ENCODE measurements around the gene GPR132.
A peak's percentile ranks its signal among the peaks of the same experiment; 100 is the strongest.

GPR132 gene

GRCh38 chr14:105019861-105020814 is 45.1 kb downstream of the GPR132 start:
- DNase-seq, result peak; percentile 59

- no peak for DNase-seq
Measured at GRCh38 chr14:105018414-105018813, 46.8 kb downstream of the GPR132 start.

- no peak for DNase-seq
Measured at GRCh38 chr14:105015905-105016304, 49.3 kb downstream of the GPR132 start.

- no peak for DNase-seq
Measured at GRCh38 chr14:105015242-105015641, 50.0 kb downstream of the GPR132 start.

DNA sequence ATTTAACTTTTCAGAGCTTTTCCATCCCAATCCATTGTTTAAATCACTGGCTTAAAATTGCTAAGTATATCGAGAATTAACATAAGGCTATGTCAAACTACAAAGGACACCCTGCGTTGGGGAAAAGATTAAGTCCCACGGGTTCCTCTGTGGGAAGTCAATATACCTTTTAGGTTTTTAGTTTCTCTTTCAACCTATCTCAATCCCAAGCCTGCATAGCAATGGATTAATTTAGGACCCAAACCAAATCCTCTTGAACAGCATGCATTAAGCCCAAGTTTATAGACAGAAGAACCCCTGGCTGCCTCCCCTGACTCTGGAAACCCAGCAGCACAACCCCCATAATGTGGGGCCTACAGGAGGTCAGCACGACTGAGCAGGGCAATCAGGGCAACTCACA is 50.6 kb downstream of the GPR132 start:
- no peak for DNase-seq

GRCh38 chr14:105014032-105014431 is 51.2 kb downstream of the GPR132 start:
- no peak for DNase-seq

DNA sequence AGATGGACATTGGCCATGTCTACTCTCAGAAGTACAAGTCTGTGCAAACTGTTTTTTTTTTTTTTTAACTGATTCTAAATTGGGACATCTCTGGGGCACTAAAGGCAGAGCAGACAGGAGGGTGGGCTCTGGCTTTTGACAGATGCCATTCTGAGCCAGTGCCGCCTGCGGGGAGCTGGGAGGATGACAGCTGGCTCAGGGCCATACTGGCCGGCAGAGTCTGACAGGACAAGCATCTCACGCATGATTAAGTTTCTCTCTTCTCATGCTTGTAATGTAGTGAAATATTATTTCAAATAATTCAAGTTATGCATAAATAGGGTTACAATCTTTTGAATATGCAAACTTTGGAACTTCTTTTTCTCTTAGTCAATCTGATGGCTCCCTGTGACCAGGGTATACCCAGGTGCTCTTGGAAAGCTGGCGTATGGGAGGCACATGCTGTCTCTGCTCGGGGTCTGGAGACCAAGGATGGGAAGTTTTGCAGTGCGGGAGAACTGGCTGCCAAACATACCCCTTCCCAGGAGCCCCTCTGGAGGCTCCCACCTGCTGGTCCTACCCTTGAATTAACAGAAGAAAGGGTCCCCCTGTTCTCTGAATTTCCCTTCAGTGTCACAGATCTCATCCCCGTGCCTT is 52.0 kb downstream of the GPR132 start:
- DNase-seq, result no peak

DNA sequence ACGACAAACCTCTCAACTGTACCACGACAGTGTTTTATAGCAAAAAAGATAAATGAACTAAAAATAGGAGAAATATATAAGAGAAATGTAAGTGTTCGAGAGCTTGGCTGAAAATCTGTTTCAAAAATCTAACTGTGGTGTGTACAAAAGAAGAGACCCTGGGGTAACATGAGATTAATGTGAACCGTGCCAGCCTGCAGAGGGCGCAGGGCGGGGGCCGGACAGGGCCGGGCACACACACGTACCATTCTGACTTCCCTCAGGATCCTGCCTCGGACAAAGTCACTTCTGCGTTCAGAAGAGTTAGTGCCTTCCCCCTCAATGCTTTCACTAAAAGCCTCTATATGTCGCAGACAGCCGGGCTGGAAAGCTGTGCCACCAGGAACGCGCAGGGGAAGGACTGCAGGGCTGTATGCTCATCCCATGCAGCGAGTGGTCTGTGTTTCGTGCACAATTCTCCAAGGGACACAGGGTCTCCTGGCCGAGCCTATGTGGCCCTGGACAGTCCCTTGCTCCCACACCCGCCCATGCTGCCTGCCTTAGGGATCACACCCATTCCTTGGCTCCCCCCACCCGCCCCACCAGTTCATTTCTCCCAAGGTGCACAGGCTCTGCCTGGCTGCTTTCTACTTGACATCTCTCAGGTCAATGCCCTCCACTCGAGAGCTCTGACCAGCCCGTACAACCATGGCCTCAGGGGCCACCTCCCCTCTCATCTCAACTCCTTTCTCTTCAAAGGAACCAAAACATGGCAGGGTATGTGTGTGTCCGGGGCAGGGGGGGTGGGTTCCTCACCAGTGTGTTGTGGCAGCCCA is 52.9 kb downstream of the GPR132 start:
- DNase-seq, result no peak

DNA sequence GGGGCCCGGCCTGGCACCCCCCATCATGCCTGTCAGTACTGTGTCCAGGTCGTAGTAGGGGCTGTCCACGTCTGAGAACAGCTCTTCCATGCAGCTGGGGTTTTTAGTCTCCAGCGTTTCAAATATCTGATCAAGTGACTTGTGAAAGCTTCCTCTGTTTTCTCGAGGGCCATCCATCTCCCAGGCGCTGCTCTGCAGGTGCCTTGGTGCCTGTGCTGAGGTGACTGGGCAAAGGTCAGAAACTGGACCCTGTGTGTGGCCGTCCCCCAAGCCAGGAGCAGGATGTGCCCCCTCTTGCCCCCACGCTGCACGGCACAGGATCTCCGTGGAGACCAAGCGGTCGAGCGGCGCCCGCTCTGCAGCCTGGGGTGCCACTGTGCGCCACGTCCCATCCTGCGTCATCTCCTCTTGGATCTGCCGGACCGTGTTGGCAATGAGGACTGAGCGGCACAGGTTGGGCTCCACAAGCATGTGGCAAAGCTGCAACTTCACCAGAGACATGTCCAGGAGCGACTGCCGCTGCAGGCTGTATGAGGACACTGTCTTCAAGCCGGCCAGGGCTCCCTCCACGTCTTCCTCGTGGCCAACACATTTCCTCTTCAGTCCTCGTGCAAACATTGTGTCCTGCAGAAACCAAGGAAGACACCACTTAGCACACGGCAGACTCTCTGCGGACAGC is 53.8 kb downstream of the GPR132 start:
- DNase-seq, result no peak

DNA sequence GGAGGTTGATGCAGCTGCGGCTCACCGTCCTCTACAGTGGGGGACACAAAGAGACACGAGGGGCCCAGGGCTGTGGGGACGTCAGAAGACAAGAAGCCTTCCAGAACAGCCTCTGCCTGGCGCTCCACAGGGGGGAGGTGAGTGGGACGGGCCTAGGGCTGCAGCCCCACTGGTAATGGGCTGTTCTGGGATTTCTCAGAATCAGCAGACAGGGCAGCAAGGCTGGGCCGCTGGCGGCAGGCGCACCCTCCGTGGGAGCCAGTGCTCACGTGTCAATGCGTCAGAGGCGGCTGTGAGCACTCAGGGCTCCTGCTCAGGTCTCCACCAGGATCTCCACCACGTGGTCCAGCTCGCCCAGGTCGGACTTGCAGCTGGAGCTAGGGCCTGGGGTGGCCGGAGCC is 54.3 kb downstream of the GPR132 start:
- DNase-seq, result no peak

DNA sequence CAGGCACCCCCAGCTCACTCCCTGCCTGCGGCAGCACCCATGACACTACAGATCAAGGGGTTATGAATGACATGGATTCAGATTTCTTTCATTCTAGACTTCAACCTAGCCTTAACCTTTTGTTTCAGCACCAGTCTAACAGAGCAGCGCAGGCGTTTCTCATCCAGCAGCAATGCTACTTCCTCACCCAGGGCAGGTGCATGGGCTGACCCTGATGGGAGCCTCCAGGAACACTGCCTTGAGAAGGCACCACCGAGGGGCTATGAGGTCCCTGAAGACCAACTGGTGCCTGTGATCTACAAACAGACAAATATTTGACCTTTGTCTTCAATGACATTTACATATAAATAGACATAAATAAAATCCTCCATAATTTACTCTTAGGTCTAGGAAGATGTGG is 55.1 kb downstream of the GPR132 start:
- no peak for DNase-seq

DNA sequence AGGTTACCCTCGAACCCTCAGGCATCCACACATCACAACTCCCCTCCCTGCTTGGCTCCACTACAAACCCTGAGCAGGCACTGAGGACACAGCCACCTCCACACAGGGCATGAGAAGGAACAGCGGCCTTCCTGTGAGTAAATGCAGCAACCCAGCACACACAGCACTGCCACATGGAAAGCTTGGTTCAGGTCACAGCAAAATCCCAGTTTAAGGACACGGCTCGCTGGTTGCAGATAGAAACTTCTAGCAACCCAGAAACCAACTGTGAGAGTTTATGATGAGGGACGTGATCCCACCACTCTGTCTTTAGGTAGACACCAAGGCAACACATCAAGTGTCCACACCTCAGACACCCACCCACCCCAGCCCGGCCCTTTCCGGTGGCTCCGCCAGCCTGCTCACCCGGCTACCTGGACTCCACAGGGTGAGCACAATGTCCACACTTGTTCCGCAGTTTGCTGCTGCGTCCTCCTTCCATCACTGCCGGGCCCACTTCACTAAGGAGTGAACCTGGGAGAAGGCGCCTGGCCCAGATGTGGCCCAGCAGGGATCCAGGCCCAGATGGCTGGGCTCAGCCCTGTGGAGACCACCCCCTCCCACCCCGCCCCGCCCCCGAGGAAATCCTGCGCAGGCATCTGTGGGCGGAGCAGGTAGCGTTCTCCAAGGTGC is 57.5 kb downstream of the GPR132 start:
- no peak for DNase-seq

- no peak for DNase-seq
Measured at GRCh38 chr14:105006831-105007592, 58.2 kb downstream of the GPR132 start.

- DNase-seq, result no peak
Measured at GRCh38 chr14:105005929-105006830, 59.0 kb downstream of the GPR132 start.

DNA sequence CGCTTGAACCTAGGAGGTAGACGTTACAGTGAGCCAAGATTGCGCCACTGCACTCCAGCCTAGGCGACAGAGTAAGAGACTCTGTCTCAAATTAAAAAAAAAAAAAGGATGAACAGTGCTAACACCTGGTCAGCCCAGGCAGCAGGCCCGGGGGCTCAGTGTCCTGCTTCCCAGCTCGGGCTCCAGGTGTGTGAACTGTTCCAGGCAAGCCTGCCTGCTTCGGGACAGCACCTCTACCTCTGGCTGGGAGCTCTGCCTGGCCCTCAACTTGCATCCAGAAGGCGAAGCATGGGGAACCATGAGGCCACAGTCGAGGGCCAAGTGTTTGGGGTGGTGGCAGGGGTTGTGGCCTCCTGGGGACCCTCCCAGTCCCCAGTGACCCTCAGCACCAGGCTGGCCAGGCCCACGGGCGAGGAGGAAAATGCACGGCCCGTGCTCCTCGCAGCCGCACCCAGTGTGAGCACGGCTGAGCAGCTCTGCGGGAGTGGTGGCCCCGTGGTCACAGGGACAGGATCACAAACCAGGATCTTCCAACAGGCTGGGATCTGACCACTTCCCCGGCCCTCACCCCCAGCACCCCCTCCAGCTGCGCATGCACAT is 59.8 kb downstream of the GPR132 start:
- DNase-seq, result no peak

Data from stimulated activated CD4-positive, alpha-beta T cell treated with anti-CD3 and anti-CD28 coated beads, Interleukin-1b, Interleukin-23, amount 100 ng/mL, for 48 hours (primary cell).